GM12878 (cell line): ENCODE data around the gene NBPF3. TPM values are rescaled to one million over a fixed set of nuclear protein-coding genes. Genes with fewer than 3 reads are reported as not detected.
"Not testable (repeated sequence)": the region's sequence is repeated elsewhere in the genome, so short reads cannot be mapped to it uniquely, and the experiment has no call there.

ENCODE experiments used
- ATAC-seq: fragments of 200-7000 bp; cut with Tn5 transposase; 3 replicates; pipeline ENCODE4 v1.9.1; 2020; ENCODE audit warnings: mild to moderate bottlenecking, moderate library complexity
- BruUV-seq: library from RNA; stranded (reverse); fragments of 400-500 nt; replicated peaks from 2 replicates; lab custom pipeline; 2021; lab: Mats Ljungman, UMichigan
- CTCF ChIA-PET: fragments of 300-600 bp; sonication (Branson Sonifier 250); formaldehyde crosslinking; extraction: SDS; loops from one replicate; lab custom pipeline; 2021; ENCODE audit warnings: inconsistent platforms; lab: Yijun Ruan, JAX
- POLR2A ChIA-PET: fragments of 350-600 bp; formaldehyde crosslinking; extraction: SDS; loops from one replicate; lab custom pipeline; 2021; ENCODE audit warnings: inconsistent platforms; lab: Charles Lee
- RAD21 ChIA-PET: fragments of 300-600 bp; sonication (Branson Sonifier 250); formaldehyde crosslinking; loops from one replicate; lab custom pipeline; 2023; ENCODE audit warnings: antibody characterized with exemption; ENCODE audit not compliant: unreplicated experiment; lab: Charles Lee
- SMC1A ChIA-PET: fragments of 300-600 bp; sonication (Branson Sonifier 250); formaldehyde crosslinking; loops from one replicate; lab custom pipeline; 2023; ENCODE audit not compliant: unreplicated experiment, uncharacterized antibody; lab: Charles Lee
- DNase-seq: peaks from one replicate; pipeline ENCODE4 v3.0.0-alpha.2; 2011; ENCODE audit warnings: low read depth, low spot score
- FAIRE-seq: peaks from 3 replicates; lab custom pipeline; 2011; peaks lifted over from hg19 to GRCh38; lab: Jason Lieb, UNC
- H2AFZ ChIP-seq: 2 replicates; pipeline ENCODE4 v1.6.0; 2011; ENCODE audit warnings: low read depth, low read length, control low read depth; ENCODE audit not compliant: control insufficient read depth
- H3K27ac ChIP-seq: 2 replicates; pipeline ENCODE4 v1.5.1; 2011; ENCODE audit warnings: control low read depth; ENCODE audit not compliant: control insufficient read depth, insufficient read depth
- H3K27me3 ChIP-seq, 2 experiments: replicated peaks in 1 of 2; 2 replicates each; pipeline versions ENCODE4 v1.6.0 to v1.6.1; 2011; ENCODE audit warnings: low read length in 1 of 2; ENCODE audit not compliant: control insufficient read depth in 2 of 2, insufficient read depth in 2 of 2
- H3K36me3 ChIP-seq, 2 experiments: 2 replicates each; pipeline ENCODE4 v1.5.1; 2011; ENCODE audit warnings: low read length in 1 of 2; ENCODE audit not compliant: control insufficient read depth in 2 of 2, insufficient read depth in 2 of 2
- H3K4me1 ChIP-seq: 2 replicates; pipeline ENCODE4 v1.6.1; 2011; ENCODE audit warnings: mild to moderate bottlenecking, low read length, moderate library complexity, mixed read lengths; ENCODE audit not compliant: control insufficient read depth, insufficient read depth
- H3K4me2 ChIP-seq: 2 replicates; pipeline ENCODE4 v1.6.0; 2011; ENCODE audit warnings: control low read depth; ENCODE audit not compliant: control insufficient read depth, insufficient read depth
- H3K4me3 ChIP-seq: fragments of 200-600 bp; sonication (generic); 2 replicates; pipeline ENCODE4 v1.5.1; 2016
- H3K79me2 ChIP-seq: 2 replicates; pipeline ENCODE4 v1.6.0; 2011; ENCODE audit warnings: low read length; ENCODE audit not compliant: control insufficient read depth, insufficient read depth
- H3K9ac ChIP-seq: 2 replicates; pipeline ENCODE4 v1.8.0; 2011; ENCODE audit warnings: low read length, control low read depth, mixed read lengths; ENCODE audit not compliant: control insufficient read depth, insufficient read depth
- H3K9me3 ChIP-seq: replicated peaks from 3 replicates; pipeline ENCODE4 v1.5.1; 2011; ENCODE audit warnings: mild to moderate bottlenecking, low read length; ENCODE audit not compliant: control insufficient read depth, insufficient read depth
- H4K20me1 ChIP-seq: 2 replicates; pipeline ENCODE4 v1.6.0; 2011; ENCODE audit not compliant: control insufficient read depth, insufficient read depth
- BRCA1 ChIP-seq: IDR thresholded peaks from 2 replicates; pipeline ENCODE4 v1.6.1; 2011; ENCODE audit warnings: low read depth, low read length, improper control_type of control experiment
- ESRRA ChIP-seq: IDR thresholded peaks from 2 replicates; pipeline ENCODE4 v1.6.1; 2012; ENCODE audit warnings: mild to moderate bottlenecking, low read length, improper control_type of control experiment
- WGBS: methylation state at CpG from one replicate; pipeline ENCODE4 v1.1.6; 2016; ENCODE audit warnings: low lambda C conversion rate; ENCODE audit not compliant: insufficient replicate concordance, insufficient coverage; ENCODE audit errors: missing lambda C conversion rate; 5-methylcytosine and 5-hydroxymethylcytosine counted together
- in situ Hi-C: fragments of 300-500 bp; cut with MboI; formaldehyde crosslinking; loops from 9 replicates; pipeline ENCODE4 v1.14.3; 2018; ENCODE audit warnings: mixed read lengths
- intact Hi-C: fragments of 100-400 bp; cut with micrococcal nuclease; formaldehyde crosslinking; loops from one replicate; pipeline ENCODE4 v1.14.2; 2022; ENCODE audit not compliant: unreplicated experiment
- polyA plus RNA-seq, 11 experiments: library from polyadenylated mRNA; depleted of rRNA in 4 of 11; unstranded in 6 of 11; stranded (reverse) in 5 of 11; fragments of >200 nt; fragmentation: Nextera tagmentation in 4 of 11; fragmentation: Illumina TruSeq in 1 of 11; extraction: Ambion mirVana in 4 of 11; extraction: Trizol in 1 of 11; gene quantifications; 1 replicate in 1 of 11; 2 replicates in 10 of 11; pipeline versions ENCODE4 v1.2.1 to v1.2.3, GENCODE V29; 2011 to 2016; ENCODE audit warnings: inconsistent platforms in 2 of 11, missing spikeins in 2 of 11, low read depth in 1 of 11
- total RNA-seq, 4 experiments: library from RNA; depleted of rRNA in 3 of 4; stranded (reverse); fragments of >200 nt in 3 of 4; fragmentation: Illumina TruSeq in 1 of 4; extraction: Trizol in 1 of 4; gene quantifications; 2 replicates each; pipeline versions ENCODE4 v1.2.1 to v1.2.3, GENCODE V29; 2013 to 2021
- TF ChIP-seq, protein P1 (sequence below): fragments of 450-650 bp; IDR thresholded peaks from 2 replicates; pipeline ENCODE4 v1.6.1; 2016; ENCODE audit warnings: mild to moderate bottlenecking

The NBPF3 gene
- total and polyA plus RNA-seq, 10 of the 15 experiments (the other 5 are each of a cell fraction or from before 2014, with no cell fraction given) = 0.56 to 4.4 (median 2.7) TPM

DNA sequence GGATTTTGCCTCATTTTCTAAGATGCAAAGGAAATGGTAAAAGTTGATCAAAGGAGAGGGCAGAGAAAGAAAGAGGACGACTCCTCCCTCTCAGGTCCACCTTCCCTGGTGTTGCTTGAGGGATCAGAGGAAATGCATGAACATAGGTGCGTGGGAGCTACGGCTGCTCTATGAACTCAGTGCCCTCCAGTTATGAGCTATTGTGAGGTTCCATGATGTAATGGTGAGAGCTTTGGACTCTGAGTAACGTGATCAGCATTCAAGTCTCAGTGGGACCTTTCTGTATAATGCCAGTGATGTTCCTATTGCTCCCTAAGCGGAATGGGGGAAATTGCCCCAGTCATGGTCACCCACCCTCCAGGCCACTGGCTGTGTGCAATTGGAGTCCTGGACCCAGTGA is 25.9 kb upstream of the NBPF3 start:
- Histone ChIP-seq H3K9ac (no peak overlapping the region), H3K27me3 (no peaks in the 10 kb centered on the region; a peak in 2 of 4 replicates), H3K27ac (no peak overlapping the region), H3K4me1 (no peaks in the 10 kb centered on the region), H3K9me3 (no peaks in the 10 kb centered on the region), H3K4me3 (no peak overlapping the region), H2AFZ (no peak overlapping the region), H3K36me3 (no peaks in the 10 kb centered on the region), H3K79me2 (no peaks in the 10 kb centered on the region), H3K4me2 (no peak overlapping the region), H4K20me1 (no peaks in the 10 kb centered on the region)
- ChIA-PET CTCF (no interaction called here), POLR2A (no interaction called here), RAD21 (no interaction called here), SMC1A (no interaction called here)
- FAIRE-seq (no peak), DNase-seq (no peak), ATAC-seq (no peak)
- no peak for TF ChIP-seq ESRRA
- TF ChIP-seq, protein P1, sequence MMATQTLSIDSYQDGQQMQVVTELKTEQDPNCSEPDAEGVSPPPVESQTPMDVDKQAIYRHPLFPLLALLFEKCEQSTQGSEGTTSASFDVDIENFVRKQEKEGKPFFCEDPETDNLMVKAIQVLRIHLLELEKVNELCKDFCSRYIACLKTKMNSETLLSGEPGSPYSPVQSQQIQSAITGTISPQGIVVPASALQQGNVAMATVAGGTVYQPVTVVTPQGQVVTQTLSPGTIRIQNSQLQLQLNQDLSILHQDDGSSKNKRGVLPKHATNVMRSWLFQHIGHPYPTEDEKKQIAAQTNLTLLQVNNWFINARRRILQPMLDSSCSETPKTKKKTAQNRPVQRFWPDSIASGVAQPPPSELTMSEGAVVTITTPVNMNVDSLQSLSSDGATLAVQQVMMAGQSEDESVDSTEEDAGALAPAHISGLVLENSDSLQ = no peak
- TF ChIP-seq BRCA1 = no peak
- WGBS = 52% methylated on average over 5 of the region's 5 CpGs
- in situ Hi-C loops = no loop called here
- no TSS peak for BruUV-seq
- intact Hi-C loops = no loop called here

DNA sequence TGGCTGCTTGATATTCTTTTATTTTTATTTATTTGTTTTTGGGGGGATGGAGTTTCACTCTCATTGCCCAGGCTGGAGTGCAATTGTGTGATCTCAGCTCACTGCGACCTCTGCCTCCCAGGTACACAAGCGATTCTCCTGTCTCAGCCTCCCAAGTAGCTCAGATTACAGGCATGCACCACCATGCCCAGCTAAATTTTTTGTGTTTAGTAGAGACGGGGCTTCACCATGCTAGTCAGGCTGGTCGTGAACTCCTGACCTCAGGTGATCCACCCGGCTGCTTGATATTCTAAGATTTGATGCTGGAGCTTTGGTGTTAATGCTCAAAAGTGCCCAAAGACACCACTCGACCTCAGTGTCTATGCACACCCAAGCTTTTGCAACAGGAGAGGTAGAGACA is 19.6 kb upstream of the NBPF3 start:
- H2AFZ ChIP-seq, intact Hi-C loops, CTCF ChIA-PET, H3K4me3 ChIP-seq, H3K27ac ChIP-seq, H3K79me2 ChIP-seq, DNase-seq, H3K4me1 ChIP-seq, H4K20me1 ChIP-seq, H3K27me3 ChIP-seq, in situ Hi-C loops, H3K9me3 ChIP-seq, H3K9ac ChIP-seq, BruUV-seq, POLR2A ChIA-PET, H3K4me2 ChIP-seq, FAIRE-seq, ATAC-seq, SMC1A ChIA-PET, RAD21 ChIA-PET, H3K36me3 ChIP-seq: not testable (repeated sequence)
- WGBS = 40% methylated on average over 6 of the region's 6 CpGs

DNA sequence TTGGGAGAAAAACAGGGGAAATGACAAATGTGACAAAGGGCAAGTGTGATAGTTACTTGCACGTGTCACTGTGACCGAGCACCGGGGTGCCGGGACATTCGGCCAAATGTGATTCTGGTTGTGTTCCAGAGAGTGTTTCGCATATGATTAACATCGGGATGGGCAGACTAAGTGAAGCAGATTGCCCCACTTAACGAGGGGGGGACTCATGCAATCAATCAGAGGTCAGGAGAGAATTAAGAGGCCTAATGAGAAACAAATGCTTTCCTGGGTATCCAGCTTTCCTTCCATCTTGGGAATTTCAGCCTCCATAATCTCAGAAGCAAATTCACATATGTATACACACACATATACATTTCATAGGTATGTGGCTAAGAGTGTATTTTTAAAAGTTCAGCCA is 18.6 kb upstream of the NBPF3 start:
- POLR2A ChIA-PET, BruUV-seq, H3K36me3 ChIP-seq, H3K9ac ChIP-seq, in situ Hi-C loops, SMC1A ChIA-PET, H3K27ac ChIP-seq, DNase-seq, H3K4me2 ChIP-seq, H3K4me1 ChIP-seq, ATAC-seq, H3K4me3 ChIP-seq, CTCF ChIA-PET, FAIRE-seq, H3K79me2 ChIP-seq, H4K20me1 ChIP-seq, H2AFZ ChIP-seq, RAD21 ChIA-PET, intact Hi-C loops, H3K9me3 ChIP-seq, H3K27me3 ChIP-seq: not testable (repeated sequence)
- WGBS = 46% methylated on average over 8 of the region's 8 CpGs
